GM21423 (cell line): Measurements from ENCODE around the gene CDH26.
"Not testable (repeated sequence)": the region's sequence is repeated elsewhere in the genome, so short reads cannot be mapped to it uniquely, and the experiment has no call there.

Experiments used
- ATAC-seq: cut with Tn5 transposase; IDR thresholded peaks from one replicate; pipeline ENCODE4 v1.9.1; 2021; ENCODE audit warnings: mild to moderate bottlenecking, moderate library complexity; ENCODE audit not compliant: unreplicated experiment

The CDH26 gene

DNA sequence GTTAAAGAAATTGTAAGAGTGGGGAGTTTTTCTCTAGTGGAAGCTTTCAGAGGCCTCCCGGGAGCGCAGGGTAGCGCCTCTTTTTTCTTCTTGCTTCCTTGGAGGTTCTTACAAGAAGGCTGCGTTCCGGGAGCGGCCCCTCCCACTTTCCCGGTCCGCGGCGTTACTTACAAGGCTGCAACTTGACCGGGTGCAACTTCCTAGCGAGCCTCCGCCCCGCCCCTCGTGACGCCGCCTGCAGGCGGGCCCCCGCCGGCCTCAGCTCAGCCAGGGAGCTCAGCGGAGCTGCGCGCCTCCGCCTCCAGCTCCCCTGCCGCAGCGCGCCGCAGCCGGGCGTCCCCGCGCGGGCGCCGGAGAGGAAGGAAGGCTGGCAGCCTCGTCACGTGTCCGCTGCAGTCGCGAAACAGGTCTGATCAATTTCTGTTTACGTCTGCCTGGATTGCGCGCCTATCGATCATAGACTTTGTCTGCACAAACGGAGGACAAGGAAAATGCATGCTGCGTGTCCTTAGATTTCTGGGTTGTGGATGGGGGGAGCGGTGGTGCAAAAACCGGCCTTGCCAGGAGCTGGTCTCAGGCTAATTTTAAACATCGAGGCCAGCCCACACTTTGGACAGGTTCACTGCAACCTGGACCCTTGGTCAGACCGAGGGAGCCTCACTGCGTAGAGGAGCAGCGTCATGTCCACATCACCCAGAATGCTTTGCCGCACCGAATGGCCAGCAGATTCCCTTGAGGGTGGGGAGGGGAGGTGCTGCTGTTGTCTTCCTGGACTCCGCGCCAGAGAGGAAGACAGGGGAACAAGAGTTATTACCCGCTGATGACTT, 17.9 kb upstream of the CDH26 start, which contains the start of the genes FAM217B and PPP1R3D:
FAM217B (plus strand) TSS at position 261 of the 827 bp plus-strand sequence. CDS start 3,555 bp downstream, outside the sequence.
PPP1R3D (minus strand) TSS at position 177 of the 827 bp plus-strand sequence. CDS start 374 bp downstream, outside the sequence.
- ATAC-seq, result peak; percentile 92

DNA sequence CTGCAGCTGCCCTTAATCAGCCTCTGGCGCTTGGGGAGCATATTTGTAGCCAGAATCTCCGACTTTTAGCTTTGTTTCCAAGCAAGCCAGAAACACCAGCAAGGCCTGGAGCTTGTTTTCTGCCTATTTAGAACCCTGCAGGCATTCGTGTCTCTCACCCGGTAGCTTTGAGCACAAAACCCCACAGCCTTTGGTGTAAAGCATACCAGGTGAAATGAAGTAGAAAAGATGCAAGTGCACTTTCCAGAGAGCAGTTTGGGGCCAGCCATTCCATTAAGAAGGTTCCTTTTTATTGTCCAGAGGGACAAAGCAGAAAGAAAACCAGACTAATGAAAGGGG, 17.3 kb upstream of the CDH26 start:
- ATAC-seq, result no peak

DNA sequence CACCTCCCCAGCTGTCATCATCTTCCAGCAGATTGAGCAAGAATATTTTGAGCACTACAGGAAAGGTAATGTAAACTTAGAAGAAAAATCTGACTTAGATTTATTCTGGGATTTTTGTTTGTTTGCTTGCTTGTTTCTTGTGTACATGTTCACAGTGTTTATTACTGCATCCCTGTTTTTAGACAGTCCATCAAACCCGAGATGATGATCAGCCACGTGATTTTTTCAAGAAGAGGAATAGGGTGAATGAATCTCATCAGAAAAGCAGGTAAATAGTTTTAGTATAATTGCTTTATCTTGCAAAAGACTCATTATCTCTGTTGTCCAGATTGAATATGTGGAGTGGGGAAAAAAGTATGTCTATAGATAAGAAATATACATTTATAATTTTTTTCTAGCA, 16.0 kb upstream of the CDH26 start:
- ATAC-seq, result no peak

DNA sequence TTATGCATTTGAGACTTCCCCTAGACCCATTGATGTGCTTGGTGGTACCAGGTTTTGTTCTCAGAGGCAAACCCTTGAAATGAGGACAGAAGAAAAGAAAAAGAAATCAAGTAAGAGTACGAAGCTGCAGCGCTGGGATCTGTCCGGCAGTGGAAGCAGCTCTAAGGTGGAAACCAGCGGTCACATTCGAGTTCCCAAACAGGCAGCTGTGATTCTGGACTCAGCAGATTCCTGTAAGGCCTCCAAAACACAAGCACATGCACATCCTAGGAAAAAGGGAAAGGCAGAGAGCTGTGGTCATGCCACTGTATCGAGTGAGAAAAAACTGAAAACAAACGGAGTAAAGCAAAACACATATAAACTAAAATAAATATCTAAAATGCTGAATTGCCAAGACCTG, 13.5 kb upstream of the CDH26 start:
- ATAC-seq, result no peak

DNA sequence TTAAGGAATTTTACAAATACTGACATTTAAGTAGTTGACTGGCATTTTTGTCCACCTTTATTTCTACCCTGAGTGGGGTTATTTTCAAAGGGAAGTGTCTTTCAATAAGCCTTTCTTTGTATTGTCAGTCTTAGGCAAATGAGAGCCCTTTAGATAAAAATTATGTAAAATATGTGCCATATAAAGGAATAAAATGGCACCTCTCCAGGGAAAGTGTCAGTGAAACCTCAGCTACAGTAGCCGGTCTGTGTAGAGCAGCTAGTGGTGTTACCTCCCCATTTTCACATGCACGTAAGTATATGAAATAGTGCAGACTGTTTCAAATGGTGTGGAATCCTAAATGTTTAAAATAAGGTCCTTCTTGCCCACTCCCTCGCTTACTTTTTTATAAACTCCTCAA, 13.0 kb upstream of the CDH26 start:
- no peak for ATAC-seq

DNA sequence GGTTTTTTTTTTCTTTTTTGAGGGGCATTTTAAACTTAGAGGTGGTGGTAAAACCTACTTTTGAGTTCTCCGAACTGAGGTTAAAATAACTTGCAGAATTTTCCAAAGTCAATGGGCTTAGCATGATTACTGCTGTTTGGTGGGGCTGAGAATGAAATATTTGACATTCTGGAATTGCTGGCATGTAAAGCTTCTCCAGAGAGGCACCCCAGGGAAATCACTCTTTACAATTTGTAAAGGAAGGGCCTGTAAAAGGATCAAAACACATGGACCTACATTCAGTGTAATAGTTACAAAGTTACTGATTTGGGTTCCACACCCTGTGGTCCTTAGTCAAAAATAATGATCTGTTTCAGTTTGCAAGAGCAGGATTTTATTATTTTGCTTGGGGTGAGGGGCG, 12.5 kb upstream of the CDH26 start:
- no peak for ATAC-seq

DNA sequence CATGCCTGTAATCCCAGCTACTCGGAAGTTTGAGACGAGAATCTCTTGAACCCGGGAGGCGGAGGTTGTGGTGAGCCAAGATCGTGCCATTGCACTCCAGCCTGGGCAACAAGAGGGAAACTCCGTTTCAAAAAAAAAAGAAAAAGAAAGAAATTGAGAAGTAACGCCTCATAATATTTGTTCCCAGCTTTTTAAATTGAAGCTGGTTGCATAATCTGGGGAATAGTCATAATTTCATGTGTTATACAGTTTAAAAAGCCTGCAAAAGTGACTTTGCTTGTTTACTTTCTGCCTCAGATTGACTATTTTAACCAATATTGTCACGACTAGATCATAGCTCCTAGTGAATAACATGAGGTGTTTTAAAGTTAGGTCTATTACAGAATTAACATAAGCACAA, 10.8 kb upstream of the CDH26 start:
- ATAC-seq, result no peak

DNA sequence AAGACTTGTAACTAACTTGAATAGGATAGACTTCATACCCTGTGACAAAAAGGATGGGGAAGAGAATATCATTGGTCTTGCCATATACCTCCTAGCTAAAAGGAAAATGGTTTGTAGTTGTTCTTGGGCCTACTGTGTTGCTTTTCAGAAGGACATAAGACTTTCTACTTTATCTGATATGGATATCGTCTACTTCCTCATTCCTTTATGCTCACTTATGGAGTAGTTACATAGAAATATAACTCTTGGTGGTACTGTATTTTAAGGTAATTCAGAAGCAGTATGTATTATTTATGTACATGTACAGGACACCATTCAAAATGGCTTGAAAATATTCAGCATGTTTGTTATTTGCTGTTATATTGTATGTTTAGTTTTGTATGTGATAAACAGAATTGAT, 10.0 kb upstream of the CDH26 start:
- no peak for ATAC-seq

DNA sequence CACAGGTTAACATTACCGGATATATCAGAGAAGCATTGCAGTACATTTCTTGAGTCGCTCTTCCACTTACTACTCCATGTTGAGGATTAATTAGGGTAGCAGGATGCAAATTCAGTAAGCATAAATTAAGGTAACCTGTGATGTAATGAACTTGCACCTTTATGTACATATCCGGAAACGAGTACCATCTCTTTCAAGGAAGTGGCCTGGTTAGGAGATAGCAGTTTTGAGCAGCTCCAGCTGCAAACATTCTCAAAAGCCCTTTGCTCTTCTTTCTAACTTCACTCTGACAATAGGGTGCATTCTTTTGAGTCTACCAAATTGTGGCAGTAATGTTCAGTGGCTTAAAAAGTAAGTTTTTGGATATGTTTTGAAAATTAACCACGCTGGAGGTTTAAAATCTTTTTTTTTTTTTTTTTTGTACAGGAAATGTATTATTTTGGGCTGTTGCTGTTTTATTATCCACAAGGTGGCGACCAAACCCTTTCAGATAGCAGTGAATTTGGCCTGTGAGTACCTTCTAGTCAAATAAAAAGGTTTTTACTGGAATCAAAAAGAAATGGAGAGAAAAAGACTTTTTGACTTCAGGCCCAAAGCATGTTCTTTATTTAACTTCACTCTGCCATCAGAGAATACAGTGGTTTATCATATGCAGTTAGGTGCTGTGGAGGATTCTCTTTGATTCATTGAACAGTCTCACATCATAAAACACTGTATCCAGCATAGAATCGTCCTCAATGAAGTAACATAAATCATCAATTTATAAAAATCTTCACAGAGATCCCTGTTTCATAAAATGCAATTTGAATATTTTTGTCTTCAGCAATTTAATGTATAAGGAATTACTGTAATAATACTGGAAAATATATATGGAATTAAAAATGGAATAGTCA, 9.1 kb upstream of the CDH26 start:
- peak; percentile 67 for ATAC-seq

DNA sequence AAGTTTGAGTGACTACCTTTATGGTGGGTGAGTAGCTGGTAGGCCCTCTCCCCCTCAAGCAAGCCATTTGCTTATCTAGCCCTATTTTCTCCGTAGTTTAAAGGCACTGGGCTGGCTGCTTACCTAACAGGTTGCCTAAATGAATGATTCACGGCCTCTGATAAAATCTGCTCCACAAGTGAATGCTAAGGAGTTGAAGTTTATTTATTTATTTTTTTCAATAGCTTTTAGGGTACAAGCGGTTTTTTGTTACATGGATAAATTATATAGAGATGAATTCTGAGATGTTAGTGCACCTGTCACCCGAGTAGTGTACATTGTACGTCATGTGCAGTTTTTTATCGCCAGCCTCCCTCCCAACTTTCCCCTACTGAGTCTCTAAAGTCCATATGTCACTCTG, 8.3 kb upstream of the CDH26 start:
- no peak for ATAC-seq

DNA sequence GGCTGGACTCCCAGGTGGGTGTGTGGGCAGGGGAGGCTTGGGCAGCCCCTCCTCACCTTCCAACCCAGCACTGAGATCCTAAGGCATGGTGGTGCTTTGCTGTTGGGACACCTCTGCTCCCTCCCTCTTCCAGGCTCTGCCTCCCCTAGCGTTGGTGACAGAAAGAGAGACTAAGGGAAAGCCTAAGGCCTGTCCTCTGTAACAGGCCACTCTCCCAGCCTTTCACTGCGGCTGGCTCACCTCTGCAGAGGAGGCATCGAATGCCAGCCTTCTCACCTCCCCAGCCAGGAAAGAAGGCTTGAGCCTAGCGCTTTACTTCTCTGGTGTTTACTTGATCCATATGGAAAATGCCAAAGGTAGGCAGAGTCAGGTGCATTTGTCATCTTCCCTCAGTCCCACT, 3.5 kb upstream of the CDH26 start:
- no peak for ATAC-seq

DNA sequence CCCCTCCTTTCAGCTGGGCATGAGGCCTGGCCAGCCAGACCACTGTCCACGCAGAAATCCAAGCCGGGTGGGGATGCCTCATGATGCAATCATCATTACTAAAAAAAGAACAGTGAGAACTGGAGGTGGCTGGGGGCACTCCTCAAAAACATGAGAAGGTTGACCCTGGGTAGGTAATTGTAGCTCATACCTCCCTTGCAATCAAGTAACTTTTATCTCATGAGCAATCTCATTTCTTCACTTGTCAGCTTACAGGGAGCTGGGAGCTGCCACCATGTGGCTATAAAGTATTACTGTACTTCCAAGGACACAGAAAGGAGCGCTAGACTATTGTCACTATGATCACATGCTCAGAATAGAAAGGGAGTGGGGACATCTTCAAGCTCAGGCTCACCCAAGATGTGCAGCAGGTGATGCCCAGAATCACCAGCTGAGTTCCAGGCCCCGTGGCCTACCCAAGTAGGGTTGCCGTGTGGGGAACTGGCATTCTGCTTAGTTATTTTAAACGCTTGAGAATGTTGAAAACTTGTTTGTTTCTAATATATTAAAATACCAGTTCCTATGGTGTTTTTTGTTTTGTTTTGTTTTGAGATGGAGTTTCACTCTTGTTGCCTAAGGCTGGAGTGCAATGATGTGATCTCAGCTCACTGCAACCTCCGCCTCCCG, 3.0 kb upstream of the CDH26 start:
- no peak for ATAC-seq

DNA sequence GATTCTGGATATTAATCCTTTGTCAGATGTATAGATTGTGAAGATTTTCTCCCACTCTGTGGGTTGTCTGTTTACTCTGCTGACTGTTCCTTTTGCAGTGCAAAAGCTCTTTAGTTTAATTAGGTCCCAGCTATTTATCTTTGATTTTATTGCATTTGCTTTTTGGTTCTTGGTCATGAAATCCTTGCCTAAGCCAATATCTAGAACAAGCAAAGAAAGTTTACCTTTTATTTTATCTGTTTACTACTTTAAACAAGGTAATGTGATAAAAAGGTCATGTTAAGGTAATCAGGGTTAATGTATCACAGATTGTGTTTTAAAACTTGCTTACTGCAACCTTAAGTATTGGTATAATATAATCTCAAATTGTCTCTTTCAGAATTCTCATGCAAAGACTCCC, 655 bp upstream of the CDH26 start:
- not testable (repeated sequence) for ATAC-seq

DNA sequence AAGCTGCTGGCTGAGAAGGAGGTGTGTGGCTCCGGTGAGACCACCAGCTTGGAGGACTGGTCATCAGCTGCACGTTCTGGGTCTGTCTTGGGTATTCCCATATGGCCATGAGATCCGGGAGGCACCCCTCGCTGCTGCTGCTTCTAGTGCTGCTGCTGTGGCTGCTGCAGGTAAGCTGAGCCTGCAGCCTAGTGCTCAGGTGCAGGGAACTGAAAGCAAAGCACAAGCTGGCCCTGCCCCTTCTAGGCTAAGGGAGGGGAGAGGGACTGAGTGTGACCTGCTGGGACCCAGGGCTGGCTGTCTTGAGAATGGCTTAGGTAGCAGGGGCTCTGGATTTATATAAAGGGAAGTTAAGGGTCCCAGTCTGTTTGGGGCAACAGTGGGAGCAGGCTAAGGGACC, 403 bp downstream of the CDH26 start:
- ATAC-seq, result no peak

DNA sequence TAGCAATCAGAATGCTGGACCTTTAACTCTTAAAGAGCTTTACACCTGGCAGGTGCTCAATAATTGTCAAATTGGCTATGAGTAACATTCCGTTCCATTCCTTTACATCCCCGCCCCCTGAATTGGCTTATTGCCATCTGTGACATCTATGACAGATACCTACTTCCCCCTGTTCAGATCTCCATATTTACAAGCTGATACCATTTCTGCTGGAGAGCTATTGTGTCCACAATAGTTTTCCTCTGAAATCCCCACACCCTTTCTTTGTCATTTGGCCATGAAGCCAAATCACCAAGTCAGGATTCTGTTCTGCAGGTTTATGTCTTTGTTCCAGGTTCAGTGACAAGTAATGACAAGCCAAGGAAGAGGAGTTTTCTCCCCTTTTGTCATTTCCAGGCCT, 3.2 kb downstream of the CDH26 start:
- ATAC-seq, result no peak

DNA sequence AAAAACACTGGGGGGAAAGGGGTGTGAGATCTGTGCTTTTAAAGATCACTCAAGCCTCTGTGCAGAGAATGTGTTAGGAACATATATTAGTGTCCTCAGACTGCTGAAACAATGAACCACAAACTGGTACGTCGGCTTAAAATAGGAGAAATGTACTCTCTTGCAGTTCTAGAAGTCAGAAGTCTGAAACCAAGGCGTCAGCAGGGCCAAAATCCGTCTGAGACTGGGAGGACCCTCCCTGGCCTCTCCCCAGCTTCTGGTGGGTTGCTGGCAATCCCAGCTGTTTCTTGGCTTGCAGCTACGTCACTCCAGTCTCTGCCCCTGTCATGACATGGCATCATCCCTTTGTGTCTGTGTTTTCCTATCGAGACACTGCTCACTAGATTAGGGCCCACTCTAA, 3.9 kb downstream of the CDH26 start:
- no peak for ATAC-seq

DNA sequence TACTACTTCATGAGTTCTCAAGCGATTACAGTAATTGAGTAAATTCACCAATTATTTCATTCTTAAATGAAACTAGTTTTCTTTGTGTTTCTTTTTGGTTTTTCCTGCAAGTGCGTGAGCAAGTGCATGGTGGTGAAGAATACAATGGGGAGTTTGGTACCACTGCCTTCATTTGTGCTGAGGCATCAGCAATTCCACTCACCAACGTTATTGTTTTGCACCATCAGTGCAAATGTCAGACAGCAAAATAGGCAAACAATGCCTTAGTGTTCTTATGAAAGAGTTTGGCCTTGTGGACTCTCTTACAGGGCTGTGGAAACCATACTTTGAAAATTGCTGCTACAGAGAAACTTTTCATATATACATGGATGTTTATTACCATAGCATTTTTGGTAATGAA, 8.2 kb downstream of the CDH26 start:
- ATAC-seq, result no peak

DNA sequence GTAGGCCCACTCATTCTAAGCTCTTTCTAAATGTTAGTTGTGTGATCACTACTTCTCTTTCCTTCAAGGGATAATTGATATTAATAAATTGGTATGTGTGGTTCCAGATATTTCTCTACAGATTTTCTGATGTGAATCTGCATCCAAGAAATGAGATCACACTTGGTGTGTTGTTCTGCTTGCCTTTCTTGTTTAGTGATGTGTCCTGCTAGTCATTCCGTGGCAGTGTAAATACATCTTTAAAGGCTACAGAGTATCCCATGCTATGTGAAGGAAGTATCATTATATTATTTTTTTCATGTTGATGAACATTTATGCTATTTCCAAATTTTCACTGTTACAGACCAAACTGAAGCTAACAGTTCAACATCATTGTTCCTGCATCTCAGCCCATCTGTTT, 13.2 kb downstream of the CDH26 start:
- no peak for ATAC-seq

DNA sequence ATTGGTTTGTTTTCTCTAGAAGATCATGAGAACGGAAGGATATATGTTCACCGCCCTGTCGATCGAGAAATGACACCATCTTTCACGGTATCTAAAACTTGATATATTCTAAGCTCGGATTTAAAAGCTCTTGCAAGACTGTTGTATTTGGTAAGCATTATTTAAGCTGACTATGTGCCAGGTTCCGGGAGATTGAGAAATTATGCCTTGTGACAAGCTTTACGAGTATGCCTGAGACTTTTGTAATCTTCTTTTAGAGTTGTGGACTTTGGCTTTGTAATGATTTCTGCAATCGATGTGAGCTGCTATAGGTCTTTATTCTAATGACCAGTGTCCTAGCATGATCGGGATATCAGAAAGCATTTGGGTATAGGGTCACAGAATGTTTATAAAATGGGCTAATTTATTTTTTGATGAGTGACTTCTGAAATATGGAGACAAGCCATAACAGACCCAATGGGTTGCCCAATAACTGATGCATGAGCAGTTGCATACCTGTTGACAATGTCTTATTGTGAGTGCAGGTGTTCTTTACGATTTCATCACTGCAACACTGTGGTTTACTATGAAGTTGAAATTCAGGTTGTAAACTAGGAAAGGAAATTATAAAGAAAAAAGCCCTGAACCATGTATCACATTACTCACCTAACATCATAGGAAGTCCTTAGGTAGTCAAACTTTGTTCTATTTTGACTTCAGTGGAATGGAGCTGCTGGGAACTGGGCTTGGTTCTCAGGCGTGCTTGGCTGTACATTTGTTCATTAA, 14.0 kb downstream of the CDH26 start:
- ATAC-seq, result no peak

DNA sequence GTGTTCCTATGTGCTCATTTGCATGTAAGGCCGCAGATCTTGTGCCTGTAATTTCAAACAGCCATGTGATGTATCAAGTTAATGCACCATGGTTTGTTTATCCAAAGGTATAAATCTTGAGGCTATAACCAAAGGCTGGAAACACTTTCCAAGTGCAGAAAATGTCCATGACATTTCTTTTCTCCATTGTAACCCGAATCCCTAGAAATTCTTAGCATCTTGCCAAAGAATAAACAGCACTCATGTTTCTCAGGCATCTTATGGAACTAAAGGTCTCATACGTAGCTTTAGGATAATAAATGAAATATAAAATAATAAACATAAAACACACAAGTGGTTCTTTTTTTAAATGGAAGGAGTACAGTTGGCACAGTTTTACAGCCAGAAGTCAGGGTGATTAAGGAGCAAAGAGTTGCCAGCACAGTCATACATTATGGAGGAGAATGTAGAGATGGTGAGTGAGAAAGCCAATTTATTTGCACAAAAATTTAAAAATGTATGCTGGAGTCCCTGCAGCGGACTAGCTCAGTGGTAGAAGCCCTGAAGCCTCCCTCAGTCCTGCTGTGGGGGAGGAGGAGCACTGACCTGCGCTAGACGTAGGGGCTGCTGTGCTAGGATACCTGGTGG, 18.0 kb downstream of the CDH26 start:
- no peak for ATAC-seq
